HFFc6 (cell line): ENCODE results near the gene C17orf67. TPM values are rescaled to one million over a fixed set of nuclear protein-coding genes. Genes with fewer than 3 reads are reported as not detected.

Experiments
- DNase-seq: peaks from one replicate; pipeline ENCODE4 v3.0.0-alpha.2; 2018
- H3K27ac Mint-ChIP-seq: 2 replicates; pipeline ENCODE4 v1.8.0; 2020; ENCODE audit warnings: mild to moderate bottlenecking, mixed read lengths
- H3K27me3 Mint-ChIP-seq: 2 replicates; pipeline ENCODE4 v1.8.0; 2021; ENCODE audit warnings: mild to moderate bottlenecking, moderate library complexity, mixed read lengths; ENCODE audit not compliant: insufficient read depth
- H3K36me3 Mint-ChIP-seq: 2 replicates; pipeline ENCODE4 v1.8.0; 2021; ENCODE audit warnings: low read depth, mixed read lengths
- H3K4me1 Mint-ChIP-seq: 2 replicates; pipeline ENCODE4 v1.8.0; 2020; ENCODE audit warnings: low read depth, mixed read lengths
- H3K4me3 Mint-ChIP-seq: 2 replicates; pipeline ENCODE4 v1.8.0; 2020; ENCODE audit warnings: mild to moderate bottlenecking, moderate library complexity, mixed read lengths
- H3K9me3 Mint-ChIP-seq: 2 replicates; pipeline ENCODE4 v1.8.0; 2020; ENCODE audit warnings: mild to moderate bottlenecking, mixed read lengths
- total RNA-seq, 6 experiments: library from RNA; stranded (reverse); fragmentation: NEBNext Ultra II Directional; extraction: Animal tissue kit (Norgen Biotek cat#: 25700); gene quantifications; 2 replicates in 1 of 6; 3 replicates in 5 of 6; pipeline ENCODE4 v1.2.3, GENCODE V29; 2021
- TF ChIP-seq, protein P1 (sequence below): fragments of 200-600 bp; sonication (generic); IDR thresholded peaks from 2 replicates; pipeline ENCODE4 v1.5.0; 2021; ENCODE audit warnings: antibody characterized with exemption, mild to moderate bottlenecking

Gene C17orf67
- total RNA-seq, 6 experiments from 2014 or later = 1.5 to 2.3 (median 1.9) TPM

GRCh38 chr17:56793957-56794356, 39.8 kb downstream of the C17orf67 start:
- Mint-ChIP-seq H3K9me3 (peaks cover 8% of the 10 kb centered on the region), H3K4me3 (no peak overlapping the region), H3K4me1 (peaks cover 6% of the 10 kb centered on the region; the same call in 1 of the 2 replicates), H3K36me3 (peaks cover 18% of the 10 kb centered on the region), H3K27ac (no peak overlapping the region), H3K27me3 (peaks cover 11% of the 10 kb centered on the region)
- TF ChIP-seq, protein P1, sequence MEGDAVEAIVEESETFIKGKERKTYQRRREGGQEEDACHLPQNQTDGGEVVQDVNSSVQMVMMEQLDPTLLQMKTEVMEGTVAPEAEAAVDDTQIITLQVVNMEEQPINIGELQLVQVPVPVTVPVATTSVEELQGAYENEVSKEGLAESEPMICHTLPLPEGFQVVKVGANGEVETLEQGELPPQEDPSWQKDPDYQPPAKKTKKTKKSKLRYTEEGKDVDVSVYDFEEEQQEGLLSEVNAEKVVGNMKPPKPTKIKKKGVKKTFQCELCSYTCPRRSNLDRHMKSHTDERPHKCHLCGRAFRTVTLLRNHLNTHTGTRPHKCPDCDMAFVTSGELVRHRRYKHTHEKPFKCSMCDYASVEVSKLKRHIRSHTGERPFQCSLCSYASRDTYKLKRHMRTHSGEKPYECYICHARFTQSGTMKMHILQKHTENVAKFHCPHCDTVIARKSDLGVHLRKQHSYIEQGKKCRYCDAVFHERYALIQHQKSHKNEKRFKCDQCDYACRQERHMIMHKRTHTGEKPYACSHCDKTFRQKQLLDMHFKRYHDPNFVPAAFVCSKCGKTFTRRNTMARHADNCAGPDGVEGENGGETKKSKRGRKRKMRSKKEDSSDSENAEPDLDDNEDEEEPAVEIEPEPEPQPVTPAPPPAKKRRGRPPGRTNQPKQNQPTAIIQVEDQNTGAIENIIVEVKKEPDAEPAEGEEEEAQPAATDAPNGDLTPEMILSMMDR = no peak
- DNase-seq = no peak

DNA sequence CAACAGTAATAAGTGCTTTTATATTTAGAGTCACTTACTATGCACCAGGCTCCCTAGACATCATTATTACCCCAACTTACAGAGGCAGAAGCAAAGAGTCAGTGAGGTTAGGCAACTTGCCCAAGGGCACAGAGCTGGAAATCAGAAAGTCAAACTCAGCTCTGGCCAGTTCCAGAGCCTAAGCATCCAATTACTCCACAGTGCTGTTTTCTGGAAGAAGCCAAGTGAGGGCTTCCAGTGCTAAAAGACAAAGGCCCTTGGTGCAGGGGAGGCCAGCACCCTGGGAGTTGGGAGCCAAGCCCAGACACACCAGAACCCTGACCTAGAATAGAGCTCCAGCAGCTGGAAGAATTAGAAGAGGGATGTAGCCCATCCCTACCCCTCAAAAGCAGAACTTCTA, 40.2 kb downstream of the C17orf67 start:
- peaks cover 6% of the 10 kb centered on the region; the same call in 1 of the 2 replicates for H3K4me1 Mint-ChIP-seq

GRCh38 chr17:56792267-56792666, 41.5 kb downstream of the C17orf67 start:
- Mint-ChIP-seq H3K9me3 (peaks cover 8% of the 10 kb centered on the region), H3K36me3 (peaks cover 18% of the 10 kb centered on the region), H3K27ac (no peak overlapping the region), H3K4me3 (no peak overlapping the region), H3K4me1 (peaks cover 17% of the 10 kb centered on the region), H3K27me3 (peaks cover 9% of the 10 kb centered on the region)
- TF ChIP-seq, protein P1 = no peak
- no peak for DNase-seq

More for the DNA sequence above, 40.2 kb downstream of the C17orf67 start:
- peaks cover 8% of the 10 kb centered on the region for H3K9me3 Mint-ChIP-seq
- H3K27me3 Mint-ChIP-seq = peaks cover 11% of the 10 kb centered on the region
- TF ChIP-seq, protein P1 = no peak
- no peak overlapping the region for H3K27ac Mint-ChIP-seq
- H3K4me3 Mint-ChIP-seq = no peak overlapping the region
- no peak for DNase-seq
- peaks cover 18% of the 10 kb centered on the region for H3K36me3 Mint-ChIP-seq

DNA sequence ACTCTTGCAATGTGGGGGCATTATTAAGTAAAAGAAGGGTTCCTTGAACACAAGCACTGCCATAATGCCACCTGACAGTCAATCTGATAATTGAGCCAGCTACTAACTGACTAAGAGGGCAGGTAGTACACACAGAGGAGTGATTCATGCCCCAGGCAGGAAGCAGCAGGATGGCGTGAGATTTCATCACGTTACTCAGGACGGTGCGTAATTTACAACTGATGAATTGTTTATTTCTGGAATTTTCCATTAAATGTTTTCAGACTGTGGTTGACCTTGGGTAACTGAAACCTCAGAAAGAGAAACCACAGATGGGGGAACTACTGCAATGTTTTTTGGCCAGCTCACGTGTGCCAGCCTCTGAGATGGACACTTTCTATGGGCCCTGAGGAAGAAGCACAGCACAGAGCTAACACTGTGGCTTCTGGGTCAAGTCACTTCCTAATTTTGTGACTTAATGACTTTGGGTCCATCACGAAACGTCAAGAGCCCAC, 46.7 kb downstream of the C17orf67 start:
- TF ChIP-seq, protein P1 = no peak
- peak overlapping the region; percentile 91 for H3K27ac Mint-ChIP-seq
- H3K4me1 Mint-ChIP-seq = peaks cover 49% of the 10 kb centered on the region
- peaks cover 5% of the 10 kb centered on the region for H3K27me3 Mint-ChIP-seq
- peaks cover 13% of the 10 kb centered on the region for H3K36me3 Mint-ChIP-seq
- DNase-seq = peak; percentile 97
- peaks cover 2% of the 10 kb centered on the region for H3K9me3 Mint-ChIP-seq
- H3K4me3 Mint-ChIP-seq = peak overlapping the region; percentile 67

DNA sequence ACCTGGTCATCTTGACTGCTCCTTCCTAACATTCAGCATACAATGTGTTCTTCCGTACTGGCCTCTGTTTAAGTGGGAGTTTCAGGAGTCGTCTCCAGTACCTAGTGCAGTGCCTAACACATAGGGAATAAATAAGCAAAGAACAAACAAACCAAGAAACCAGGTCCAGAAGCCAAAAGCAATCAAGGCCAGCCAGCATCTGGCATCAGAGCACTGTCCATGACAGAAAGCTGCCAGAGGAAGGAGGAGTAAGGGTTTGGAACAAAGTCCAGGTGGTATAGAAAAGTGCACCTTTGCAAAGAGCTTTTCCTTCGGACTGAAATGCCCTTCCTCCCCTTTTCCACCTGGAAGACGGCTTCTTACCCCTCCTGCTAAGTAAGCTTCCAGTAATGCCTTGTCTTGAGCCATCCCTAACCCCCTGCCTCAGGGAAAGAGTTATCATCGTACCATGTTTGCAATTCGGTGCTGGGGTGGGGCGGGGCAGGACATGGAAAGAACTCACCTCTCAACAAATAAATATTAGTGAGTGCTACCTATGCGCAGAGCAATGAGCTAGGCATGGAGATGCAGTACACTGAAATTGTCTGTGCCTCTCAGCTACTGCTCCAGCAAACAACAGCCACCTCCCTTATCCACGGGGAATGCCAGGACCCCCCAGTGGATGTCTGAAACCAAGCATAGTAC, 47.6 kb downstream of the C17orf67 start:
- H3K27ac Mint-ChIP-seq = peak overlapping the region; percentile 91
- H3K9me3 Mint-ChIP-seq = no peaks in the 10 kb centered on the region
- no peak for DNase-seq
- peaks cover 10% of the 10 kb centered on the region; the same call in 1 of the 2 replicates for H3K36me3 Mint-ChIP-seq
- H3K4me3 Mint-ChIP-seq = no peak overlapping the region
- TF ChIP-seq, protein P1 = no peak
- peaks cover 58% of the 10 kb centered on the region for H3K4me1 Mint-ChIP-seq
- peaks cover 5% of the 10 kb centered on the region for H3K27me3 Mint-ChIP-seq
